GM12878 (cell line): Measurements from ENCODE around the gene DAAM1. TPM values are rescaled to one million over a fixed set of nuclear protein-coding genes. Genes with fewer than 3 reads are reported as not detected.

Experiments
- ATAC-seq: fragments of 200-7000 bp; cut with Tn5 transposase; 3 replicates; pipeline ENCODE4 v1.9.1; 2020; ENCODE audit warnings: mild to moderate bottlenecking, moderate library complexity
- BruUV-seq: library from RNA; stranded (reverse); fragments of 400-500 nt; replicated peaks from 2 replicates; lab custom pipeline; 2021; lab: Mats Ljungman, UMichigan
- CTCF ChIA-PET: fragments of 300-600 bp; sonication (Branson Sonifier 250); formaldehyde crosslinking; extraction: SDS; loops from one replicate; lab custom pipeline; 2021; ENCODE audit warnings: inconsistent platforms; lab: Yijun Ruan, JAX
- POLR2A ChIA-PET: fragments of 350-600 bp; formaldehyde crosslinking; extraction: SDS; loops from one replicate; lab custom pipeline; 2021; ENCODE audit warnings: inconsistent platforms; lab: Charles Lee
- RAD21 ChIA-PET: fragments of 300-600 bp; sonication (Branson Sonifier 250); formaldehyde crosslinking; loops from one replicate; lab custom pipeline; 2023; ENCODE audit warnings: antibody characterized with exemption; ENCODE audit not compliant: unreplicated experiment; lab: Charles Lee
- SMC1A ChIA-PET: fragments of 300-600 bp; sonication (Branson Sonifier 250); formaldehyde crosslinking; loops from one replicate; lab custom pipeline; 2023; ENCODE audit not compliant: unreplicated experiment, uncharacterized antibody; lab: Charles Lee
- DNase-seq: peaks from one replicate; pipeline ENCODE4 v3.0.0-alpha.2; 2011; ENCODE audit warnings: low read depth, low spot score
- FAIRE-seq: peaks from 3 replicates; lab custom pipeline; 2011; peaks lifted over from hg19 to GRCh38; lab: Jason Lieb, UNC
- H2AFZ ChIP-seq: 2 replicates; pipeline ENCODE4 v1.6.0; 2011; ENCODE audit warnings: low read depth, low read length, control low read depth; ENCODE audit not compliant: control insufficient read depth
- H3K27ac ChIP-seq: 2 replicates; pipeline ENCODE4 v1.5.1; 2011; ENCODE audit warnings: control low read depth; ENCODE audit not compliant: control insufficient read depth, insufficient read depth
- H3K27me3 ChIP-seq, 2 experiments: replicated peaks in 1 of 2; 2 replicates each; pipeline versions ENCODE4 v1.6.0 to v1.6.1; 2011; ENCODE audit warnings: low read length in 1 of 2; ENCODE audit not compliant: control insufficient read depth in 2 of 2, insufficient read depth in 2 of 2
- H3K36me3 ChIP-seq, 2 experiments: 2 replicates each; pipeline ENCODE4 v1.5.1; 2011; ENCODE audit warnings: low read length in 1 of 2; ENCODE audit not compliant: control insufficient read depth in 2 of 2, insufficient read depth in 2 of 2
- H3K4me1 ChIP-seq: 2 replicates; pipeline ENCODE4 v1.6.1; 2011; ENCODE audit warnings: mild to moderate bottlenecking, low read length, moderate library complexity, mixed read lengths; ENCODE audit not compliant: control insufficient read depth, insufficient read depth
- H3K4me2 ChIP-seq: 2 replicates; pipeline ENCODE4 v1.6.0; 2011; ENCODE audit warnings: control low read depth; ENCODE audit not compliant: control insufficient read depth, insufficient read depth
- H3K4me3 ChIP-seq: fragments of 200-600 bp; sonication (generic); 2 replicates; pipeline ENCODE4 v1.5.1; 2016
- H3K79me2 ChIP-seq: 2 replicates; pipeline ENCODE4 v1.6.0; 2011; ENCODE audit warnings: low read length; ENCODE audit not compliant: control insufficient read depth, insufficient read depth
- H3K9ac ChIP-seq: 2 replicates; pipeline ENCODE4 v1.8.0; 2011; ENCODE audit warnings: low read length, control low read depth, mixed read lengths; ENCODE audit not compliant: control insufficient read depth, insufficient read depth
- H3K9me3 ChIP-seq: replicated peaks from 3 replicates; pipeline ENCODE4 v1.5.1; 2011; ENCODE audit warnings: mild to moderate bottlenecking, low read length; ENCODE audit not compliant: control insufficient read depth, insufficient read depth
- H4K20me1 ChIP-seq: 2 replicates; pipeline ENCODE4 v1.6.0; 2011; ENCODE audit not compliant: control insufficient read depth, insufficient read depth
- ATF7 ChIP-seq: fragments of 450-650 bp; IDR thresholded peaks from 2 replicates; pipeline ENCODE4 v1.6.1; 2016; ENCODE audit warnings: low read depth, mild to moderate bottlenecking
- CBX3 ChIP-seq: fragments of 200-600 bp; sonication (generic); IDR thresholded peaks from 2 replicates; pipeline ENCODE4 v1.6.1; 2016; ENCODE audit warnings: low read depth, borderline replicate concordance
- DPF2 ChIP-seq: fragments of 450-650 bp; IDR thresholded peaks from 2 replicates; pipeline ENCODE4 v1.6.1; 2017; ENCODE audit warnings: mild to moderate bottlenecking
- IKZF1 ChIP-seq: fragments of 450-650 bp; conservative IDR thresholded peaks from 2 replicates; pipeline ENCODE4 v1.6.1; 2017; ENCODE audit warnings: antibody characterized with exemption, mild to moderate bottlenecking
- NFYB ChIP-seq: IDR thresholded peaks from 2 replicates; pipeline ENCODE4 v1.6.1; 2011; ENCODE audit warnings: low read depth, mild to moderate bottlenecking, low read length, improper control_type of control experiment, moderate library complexity; ENCODE audit not compliant: insufficient read depth
- NR2C1 ChIP-seq: fragments of 450-650 bp; IDR thresholded peaks from 2 replicates; pipeline ENCODE4 v1.6.1; 2017; ENCODE audit warnings: antibody characterized with exemption, mild to moderate bottlenecking, moderate library complexity
- POLR2AphosphoS2 ChIP-seq: IDR thresholded peaks from 2 replicates; pipeline ENCODE4 v1.6.1; 2011; ENCODE audit warnings: low read depth, mild to moderate bottlenecking, low read length, improper control_type of control experiment, moderate library complexity
- TBL1XR1 ChIP-seq: IDR thresholded peaks from 2 replicates; pipeline ENCODE4 v1.6.1; 2012; ENCODE audit warnings: low read depth, low read length, improper control_type of control experiment
- TCF12 ChIP-seq: IDR thresholded peaks from 2 replicates; pipeline ENCODE4 v1.6.1; 2011; ENCODE audit warnings: low read depth, mild to moderate bottlenecking, low read length
- ZZZ3 ChIP-seq: IDR thresholded peaks from 2 replicates; pipeline ENCODE4 v1.6.1; 2011; ENCODE audit warnings: low read depth; ENCODE audit not compliant: control insufficient read depth, insufficient read length
- WGBS: methylation state at CpG from one replicate; pipeline ENCODE4 v1.1.6; 2016; ENCODE audit warnings: low lambda C conversion rate; ENCODE audit not compliant: insufficient replicate concordance, insufficient coverage; ENCODE audit errors: missing lambda C conversion rate; 5-methylcytosine and 5-hydroxymethylcytosine counted together
- in situ Hi-C: fragments of 300-500 bp; cut with MboI; formaldehyde crosslinking; loops from 9 replicates; pipeline ENCODE4 v1.14.3; 2018; ENCODE audit warnings: mixed read lengths
- intact Hi-C: fragments of 100-400 bp; cut with micrococcal nuclease; formaldehyde crosslinking; loops from one replicate; pipeline ENCODE4 v1.14.2; 2022; ENCODE audit not compliant: unreplicated experiment
- polyA plus RNA-seq, 11 experiments: library from polyadenylated mRNA; depleted of rRNA in 4 of 11; unstranded in 6 of 11; stranded (reverse) in 5 of 11; fragments of >200 nt; fragmentation: Nextera tagmentation in 4 of 11; fragmentation: Illumina TruSeq in 1 of 11; extraction: Ambion mirVana in 4 of 11; extraction: Trizol in 1 of 11; gene quantifications; 1 replicate in 1 of 11; 2 replicates in 10 of 11; pipeline versions ENCODE4 v1.2.1 to v1.2.3, GENCODE V29; 2011 to 2016; ENCODE audit warnings: inconsistent platforms in 2 of 11, missing spikeins in 2 of 11, low read depth in 1 of 11
- total RNA-seq, 4 experiments: library from RNA; depleted of rRNA in 3 of 4; stranded (reverse); fragments of >200 nt in 3 of 4; fragmentation: Illumina TruSeq in 1 of 4; extraction: Trizol in 1 of 4; gene quantifications; 2 replicates each; pipeline versions ENCODE4 v1.2.1 to v1.2.3, GENCODE V29; 2013 to 2021

The DAAM1 gene
- total and polyA plus RNA-seq, 10 of the 15 experiments (the other 5 are each of a cell fraction or from before 2014, with no cell fraction given), result 13.8 to 32.4 (median 24.2) TPM

DNA sequence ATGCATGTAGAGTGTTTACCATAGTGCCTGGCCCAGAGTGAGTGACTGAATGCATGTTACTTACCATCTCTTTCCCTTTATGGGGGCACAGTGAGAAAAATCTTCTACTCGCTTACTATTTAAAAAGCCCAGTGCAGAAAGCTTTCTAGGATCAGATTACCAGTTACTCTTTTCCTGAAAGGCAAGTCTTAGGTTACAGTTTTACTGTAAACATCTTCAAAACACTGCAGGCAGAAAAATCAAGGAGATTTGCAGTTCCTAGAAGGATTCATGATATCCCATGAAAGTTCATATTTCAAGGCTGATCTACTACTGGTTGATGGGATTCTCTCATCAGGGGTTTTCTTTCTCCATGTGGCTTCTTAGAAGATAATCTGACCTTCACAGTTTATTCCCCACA is 29.3 kb upstream of the DAAM1 start:
- Histone ChIP-seq H3K4me3 (no peak overlapping the region), H3K4me1 (no peaks in the 10 kb centered on the region), H3K9ac (no peak overlapping the region), H3K4me2 (no peak overlapping the region), H3K27me3 (no peaks in the 10 kb centered on the region), H3K9me3 (no peaks in the 10 kb centered on the region), H3K36me3 (no peaks in the 10 kb centered on the region), H4K20me1 (no peaks in the 10 kb centered on the region), H3K79me2 (no peaks in the 10 kb centered on the region), H3K27ac (no peak overlapping the region), H2AFZ (no peak overlapping the region)
- BruUV-seq, result no TSS peak
- CTCF ChIA-PET, result interaction anchor here (0.8 kb wide), 1 partner anchor 83 kb away, joined by 3 read pairs; no protein-coding TSS in a partner anchor
- FAIRE-seq, result no peak
- SMC1A ChIA-PET, result no interaction called here
- in situ Hi-C loops (no loop called here), intact Hi-C loops (no loop called here)
- POLR2A ChIA-PET, result no interaction called here
- RAD21 ChIA-PET, result no interaction called here
- ATAC-seq, result no peak
- TF ChIP-seq CBX3 (no peak), TBL1XR1 (no peak)
- 84% methylated on average over 1 of the region's 1 CpG for WGBS
- no peak for DNase-seq

DNA sequence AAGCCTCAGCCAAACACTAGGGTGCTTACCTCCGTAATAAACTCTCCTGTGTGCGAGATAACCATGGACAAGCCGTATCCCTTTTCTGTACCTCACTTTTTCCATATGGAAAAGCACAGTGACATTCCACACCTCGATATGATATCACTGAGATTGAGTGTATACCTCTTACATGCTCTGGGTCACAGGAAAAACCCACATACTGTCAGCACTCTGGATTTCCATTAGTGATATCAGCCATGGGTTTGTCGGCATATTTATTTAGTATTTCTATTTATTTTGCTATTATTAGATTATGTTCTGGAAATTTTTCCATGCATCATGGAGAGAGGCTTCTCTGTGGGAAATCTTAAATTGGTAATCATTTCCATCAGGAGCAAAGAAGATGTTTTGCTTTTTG is 28.0 kb upstream of the DAAM1 start:
- CTCF ChIA-PET, result interaction anchor here (0.8 to 1.0 kb wide), 2 partner anchors 10 to 27 kb away, joined by 3 to 4 read pairs; no protein-coding TSS in a partner anchor
- DNase-seq, result no peak
- SMC1A ChIA-PET, result interaction anchor here (1.5 to 2.5 kb wide), 4 partner anchors 9 to 29 kb away, joined by 5 to 9 read pairs (median 6); no protein-coding TSS in a partner anchor
- POLR2A ChIA-PET, result no interaction called here
- H2AFZ ChIP-seq, result no peak overlapping the region
- H3K9me3 ChIP-seq, result no peaks in the 10 kb centered on the region
- H3K9ac ChIP-seq, result no peak overlapping the region
- H3K4me3 ChIP-seq, result no peak overlapping the region
- no peaks in the 10 kb centered on the region for H3K27me3 ChIP-seq
- RAD21 ChIA-PET, result no interaction called here
- in situ Hi-C loops (no loop called here), intact Hi-C loops (no loop called here)
- TF ChIP-seq IKZF1, result no peak
- no peak for TF ChIP-seq ZZZ3
- TF ChIP-seq ATF7, result no peak
- no peak for TF ChIP-seq CBX3
- no peak for TF ChIP-seq TCF12
- no peak for TF ChIP-seq DPF2
- no peak for TF ChIP-seq POLR2AphosphoS2
- TF ChIP-seq NFYB, result no peak
- no peak for TF ChIP-seq NR2C1
- no peak for ATAC-seq
- H3K36me3 ChIP-seq, result no peaks in the 10 kb centered on the region
- FAIRE-seq, result no peak
- no peak overlapping the region for H3K4me2 ChIP-seq
- no peaks in the 10 kb centered on the region for H4K20me1 ChIP-seq
- 72% methylated on average over 5 of the region's 5 CpGs for WGBS
- no TSS peak for BruUV-seq
- H3K27ac ChIP-seq, result no peak overlapping the region
- no peaks in the 10 kb centered on the region for H3K4me1 ChIP-seq
- H3K79me2 ChIP-seq, result no peaks in the 10 kb centered on the region
